ENCODE measurements around the gene ATP2C2.
"Not testable (repeated sequence)": the region's sequence is repeated elsewhere in the genome, so short reads cannot be mapped to it uniquely, and the experiment has no call there.

The ATP2C2 gene

DNA sequence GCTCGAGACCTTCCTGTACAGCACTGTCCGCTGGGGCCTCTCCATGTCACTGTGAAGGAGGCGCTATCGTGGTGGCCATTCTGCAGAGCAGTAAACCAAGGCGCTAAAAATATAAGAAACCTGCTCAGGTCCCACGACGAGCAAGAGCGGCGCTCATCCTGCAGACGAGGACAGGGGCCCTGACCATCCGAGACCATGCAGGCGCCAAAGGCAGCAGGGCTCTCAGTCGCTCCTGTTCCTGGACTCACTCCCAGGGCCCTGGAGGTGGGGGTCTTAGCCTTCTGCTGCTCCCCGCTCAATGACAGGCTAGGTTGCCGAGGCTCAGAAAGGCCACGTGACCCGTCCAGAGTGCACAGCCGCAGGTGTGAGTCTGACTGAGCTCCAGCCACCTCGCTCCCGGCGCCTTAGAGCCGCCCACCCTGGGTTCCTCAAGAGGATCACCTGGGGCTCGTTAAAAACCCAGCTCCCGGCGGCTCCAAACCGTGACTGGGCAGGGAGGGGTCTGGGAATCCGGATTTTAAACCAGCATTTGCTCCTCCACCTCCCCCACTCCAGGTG, 509 bp upstream of the ATP2C2 start:
- no peak for DNase-seq (ENCODE audit: low read depth)

DNA sequence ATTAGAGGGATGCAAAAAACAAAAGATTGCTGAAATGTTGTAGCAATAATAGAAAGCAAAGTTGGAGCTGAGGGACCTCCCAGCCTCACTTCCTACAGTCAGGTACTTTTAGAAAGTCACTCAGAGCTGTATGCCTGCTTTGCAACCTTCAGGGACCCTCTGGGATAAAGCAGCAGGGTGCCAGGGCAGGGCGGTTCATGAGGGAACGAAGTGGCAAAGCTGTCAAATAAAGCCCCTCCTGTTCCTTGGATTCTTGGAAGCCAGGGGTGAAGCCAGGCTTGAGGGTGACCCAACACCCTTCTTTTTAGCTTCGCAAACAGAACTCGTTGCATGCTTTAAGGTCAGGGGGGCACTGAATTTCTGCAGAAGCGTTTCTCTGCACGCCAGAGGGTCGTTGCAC, 767 bp downstream of the ATP2C2 start:
- DNase-seq (ENCODE audit: low read depth) = no peak

DNA sequence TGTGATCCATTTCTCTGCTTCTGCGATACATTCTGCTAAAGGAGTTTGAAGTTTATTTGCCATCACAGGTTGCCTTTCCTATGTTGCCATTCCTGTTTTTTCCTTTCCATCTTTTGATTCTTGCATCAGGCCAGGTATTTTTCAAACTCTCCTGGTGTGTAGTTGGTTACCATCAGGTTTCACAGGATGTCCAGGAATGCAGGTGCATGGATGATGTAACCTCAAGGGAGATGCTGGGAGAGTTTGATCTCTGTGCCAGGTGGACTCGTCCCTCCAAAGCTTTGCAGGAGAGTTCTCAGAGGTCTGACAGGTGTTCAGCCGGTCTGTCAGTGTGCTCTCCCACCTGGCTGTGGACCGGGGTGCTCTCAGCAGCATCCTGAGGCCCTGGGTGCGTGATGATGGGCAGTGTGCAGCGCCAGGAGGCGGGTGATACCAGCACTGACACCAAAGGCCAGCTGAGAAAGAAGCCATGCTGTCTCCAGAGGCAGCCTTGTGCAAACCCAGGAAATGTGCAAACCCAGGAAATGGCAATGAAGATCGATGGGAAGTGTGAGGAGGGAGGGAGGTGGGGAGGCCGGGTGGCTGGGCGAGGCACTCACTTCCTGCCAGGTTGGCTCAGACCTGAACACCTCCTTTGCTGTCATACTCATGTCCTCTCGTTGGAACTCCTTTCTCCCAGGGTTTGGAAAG, 1.7 kb downstream of the ATP2C2 start:
- DNase-seq (ENCODE audit: low read depth) = no peak

DNA sequence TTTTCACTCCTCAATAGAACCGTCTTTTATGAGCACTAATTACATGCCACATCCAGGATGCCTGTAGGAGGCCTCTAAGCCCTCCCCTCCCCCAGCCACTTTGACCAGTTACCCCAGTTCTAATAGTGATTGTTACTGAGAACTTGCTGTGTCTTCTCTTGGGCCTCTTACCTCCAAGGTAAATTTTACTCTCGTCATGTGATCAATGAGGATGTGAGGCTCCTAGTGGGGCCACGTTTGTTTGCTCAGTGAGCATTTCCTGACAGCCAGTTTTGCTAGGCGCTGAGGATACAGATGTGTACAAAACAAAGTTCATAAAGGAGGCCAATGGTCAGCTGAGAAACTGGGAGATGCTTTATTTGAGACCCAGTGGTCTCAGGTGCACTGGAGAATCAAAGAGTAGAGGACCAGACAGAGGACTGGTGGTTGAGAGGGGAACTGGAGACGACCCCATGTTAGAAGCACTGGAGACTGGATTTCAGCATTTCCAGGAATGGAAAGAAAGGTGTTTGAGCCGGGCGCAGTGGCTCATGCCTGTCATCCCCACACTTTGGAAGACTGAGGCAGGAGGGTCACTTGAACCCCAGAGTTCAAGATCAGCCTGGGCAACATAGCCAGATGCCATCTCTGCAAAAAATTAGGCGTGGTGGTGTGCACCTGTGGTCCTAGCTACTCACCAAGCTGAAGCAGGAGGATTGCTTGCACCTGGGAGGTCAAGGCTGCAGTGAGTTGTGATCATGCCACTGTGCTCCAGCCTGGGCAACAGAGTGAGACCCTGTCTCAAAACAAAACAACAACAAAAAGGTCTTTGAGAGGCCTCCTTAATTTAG, 2.6 kb downstream of the ATP2C2 start:
- no peak for DNase-seq (ENCODE audit: low read depth)

DNA sequence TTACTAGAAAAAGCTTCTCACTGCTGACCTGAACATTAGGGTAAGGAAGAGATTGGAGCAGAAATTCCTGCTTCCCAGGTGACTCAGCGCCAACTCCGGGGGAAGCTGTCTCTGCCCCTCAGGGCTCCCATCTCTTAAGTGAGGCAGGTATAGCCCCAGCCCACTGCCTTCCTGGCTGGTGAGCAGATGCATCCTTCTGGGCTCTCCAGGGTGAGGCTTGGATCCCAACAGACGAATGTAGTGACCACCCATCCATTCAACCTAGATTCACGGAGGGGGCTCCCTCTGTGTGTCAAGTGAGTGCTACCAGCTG, 3.2 kb downstream of the ATP2C2 start:
- DNase-seq (ENCODE audit: low read depth) = no peak

DNA sequence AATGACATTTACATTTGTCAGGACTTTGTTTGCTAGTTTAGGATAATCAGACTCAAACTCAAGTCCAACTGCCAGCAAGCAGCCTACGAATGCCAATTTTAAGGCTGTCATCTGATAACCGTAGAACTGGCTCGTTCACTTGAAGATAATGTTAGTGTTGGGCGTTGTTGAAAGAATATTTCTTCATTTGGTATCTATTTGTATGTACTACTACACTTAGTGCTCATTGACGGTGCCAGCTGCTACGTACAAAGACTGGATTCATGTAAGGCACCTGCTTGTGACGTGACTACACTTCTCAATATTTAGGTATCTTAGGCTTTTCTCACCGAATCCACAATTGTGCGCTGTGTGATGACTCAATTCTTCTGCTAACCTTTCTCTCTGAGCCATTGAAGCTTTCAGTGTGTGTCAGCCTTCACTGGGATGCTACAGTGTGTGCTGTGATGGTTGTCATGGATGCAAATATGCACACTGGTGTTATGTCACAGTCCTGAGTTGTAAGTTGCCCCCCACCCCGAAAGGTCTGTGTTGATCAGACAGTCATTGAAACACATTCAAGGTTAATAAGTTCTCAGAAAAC, 5.7 kb downstream of the ATP2C2 start:
- DNase-seq (ENCODE audit: low read depth) = no peak

DNA sequence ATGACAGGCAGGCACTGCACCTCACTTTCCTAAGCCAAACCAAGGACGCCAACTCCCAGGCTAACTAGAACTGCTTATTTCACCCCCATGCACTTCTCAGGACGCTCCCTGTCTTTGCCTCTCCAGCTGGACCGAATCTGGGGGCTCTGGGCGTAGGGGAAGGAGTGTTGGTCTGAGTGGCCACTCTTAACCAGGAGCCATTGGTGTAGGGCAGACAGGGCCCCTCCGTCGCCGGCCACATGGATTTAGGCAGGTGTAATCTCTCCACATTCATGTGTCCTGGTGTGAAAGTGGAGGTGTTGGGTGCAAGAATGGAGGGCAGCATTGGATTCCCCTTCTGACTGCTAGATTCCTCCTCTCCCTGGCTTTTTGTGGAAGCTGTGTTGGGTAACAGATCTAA, 9.8 kb downstream of the ATP2C2 start:
- DNase-seq (ENCODE audit: low read depth) = no peak

DNA sequence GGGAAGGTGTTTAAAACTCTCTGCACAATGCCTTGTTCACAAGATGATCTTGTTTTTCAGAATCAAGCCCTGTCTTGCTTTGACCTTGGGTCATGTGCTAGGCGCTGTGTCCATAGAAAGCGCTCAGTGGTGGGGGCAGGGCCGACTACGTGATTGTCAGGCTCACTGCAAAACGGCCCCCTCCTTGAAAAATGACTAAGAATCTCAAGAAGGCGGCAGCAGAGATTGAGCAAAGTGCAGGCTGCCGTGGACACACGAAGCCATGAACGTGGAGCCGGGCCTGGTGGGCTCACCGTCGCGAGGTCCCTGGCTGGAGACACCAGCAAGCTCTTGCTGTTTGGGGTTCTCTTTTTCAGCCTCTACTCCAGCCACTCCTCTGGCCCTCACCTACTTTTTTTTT, 10.2 kb downstream of the ATP2C2 start:
- no peak for DNase-seq (ENCODE audit: low read depth)

DNA sequence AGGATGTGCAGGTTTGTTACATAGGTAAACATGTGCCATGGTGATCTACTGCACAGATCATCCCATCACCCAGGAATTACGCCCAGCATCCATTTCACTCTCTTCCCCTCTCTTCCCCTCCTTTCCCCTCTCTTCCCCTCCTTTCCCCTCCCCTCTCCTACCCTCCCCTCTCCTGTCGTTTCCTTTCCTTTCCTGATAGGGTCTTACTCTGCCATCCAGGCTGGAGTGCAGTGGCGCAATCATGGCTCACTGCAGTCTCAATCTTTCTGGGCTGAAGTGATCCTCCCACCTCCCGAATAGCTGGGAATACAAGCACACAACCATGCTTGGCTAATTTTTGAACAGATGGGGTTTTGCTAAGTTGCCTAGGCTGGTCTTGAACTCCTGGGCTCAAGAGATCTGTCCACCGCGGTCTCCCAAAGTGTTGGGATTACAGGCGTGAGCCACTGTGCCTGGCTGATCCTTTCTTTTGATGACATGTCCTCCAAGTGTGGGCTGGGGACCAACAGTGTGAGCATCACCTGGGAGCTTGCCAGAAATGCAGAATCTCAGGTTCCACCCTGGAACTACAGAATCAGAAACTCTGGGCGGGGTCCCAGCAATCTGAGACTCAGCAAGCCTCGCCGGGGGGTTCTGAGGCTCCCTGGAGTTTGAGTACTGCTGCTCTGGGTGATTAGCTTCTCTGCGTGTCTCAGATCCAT, 10.8 kb downstream of the ATP2C2 start:
- no peak for DNase-seq (ENCODE audit: low read depth)

DNA sequence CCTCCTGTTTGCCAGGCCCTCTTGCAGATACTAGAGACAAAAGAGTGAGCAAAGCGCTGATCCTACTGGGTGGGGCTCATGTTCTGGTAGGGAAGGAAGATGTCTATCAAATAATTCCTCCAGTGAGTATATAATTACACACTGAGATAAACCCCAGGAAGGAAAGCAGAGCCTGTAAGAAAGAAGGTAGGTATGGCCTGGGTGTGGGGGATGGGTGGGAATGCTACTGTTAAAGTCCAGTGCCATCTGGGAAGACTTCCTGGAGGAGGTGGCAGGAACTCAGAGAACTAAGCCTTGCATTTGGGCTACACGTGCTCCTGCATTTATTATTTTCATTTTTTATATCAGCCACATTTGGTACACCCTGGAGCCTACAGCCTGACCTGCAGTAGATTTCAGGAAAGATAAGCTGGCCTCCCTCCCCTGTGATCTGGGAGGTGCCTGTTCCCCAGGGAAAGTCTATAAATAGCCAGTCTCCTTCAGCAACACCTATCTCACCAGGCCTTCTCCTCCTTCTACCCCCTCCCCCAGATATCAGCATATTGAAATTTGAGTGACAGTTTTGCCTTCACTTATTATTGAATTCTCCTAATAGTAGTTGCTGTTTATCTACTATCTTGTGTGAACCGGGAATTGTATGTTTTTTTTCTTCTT, 11.5 kb downstream of the ATP2C2 start:
- no peak for DNase-seq (ENCODE audit: low read depth)

DNA sequence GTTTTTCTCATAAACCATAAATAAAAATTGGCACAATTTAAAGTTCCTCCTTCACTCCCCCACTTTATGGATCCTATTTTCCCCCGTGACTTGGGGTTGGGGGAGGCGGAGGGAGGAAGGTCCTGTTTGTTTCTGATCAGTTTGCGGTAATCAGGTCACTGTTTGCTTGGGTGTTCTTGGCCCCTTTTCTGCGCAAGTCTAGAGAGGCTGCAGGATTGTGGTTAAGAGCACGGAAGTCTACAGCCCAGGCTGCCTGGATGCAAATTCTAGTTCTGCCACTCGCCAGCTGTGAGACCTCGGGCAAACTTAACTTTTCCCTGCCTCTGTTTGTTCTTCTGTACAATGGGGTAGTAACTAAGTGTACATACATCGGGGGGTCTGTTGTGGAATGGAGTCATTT, 12.1 kb downstream of the ATP2C2 start:
- DNase-seq (ENCODE audit: low read depth) = no peak

DNA sequence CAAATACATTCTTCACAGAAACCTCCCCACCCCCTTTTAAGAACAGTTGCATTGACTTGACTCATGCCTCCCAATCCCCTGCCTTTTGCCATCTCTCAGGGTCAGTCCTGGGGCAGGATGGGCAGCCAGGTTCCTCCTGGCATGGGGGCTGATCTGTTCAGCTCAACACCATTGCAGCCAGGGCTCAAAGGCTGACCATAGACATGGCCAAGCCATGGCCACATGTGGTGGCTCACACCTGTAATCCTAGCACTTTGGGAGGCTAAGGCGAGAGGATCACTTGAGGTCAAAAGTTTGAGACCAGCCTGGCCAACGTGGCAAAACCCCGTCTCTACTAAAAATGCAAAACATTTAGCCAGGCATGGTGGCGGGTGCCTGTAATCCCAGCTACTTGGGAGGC, 14.1 kb downstream of the ATP2C2 start:
- no peak for DNase-seq (ENCODE audit: low read depth)

DNA sequence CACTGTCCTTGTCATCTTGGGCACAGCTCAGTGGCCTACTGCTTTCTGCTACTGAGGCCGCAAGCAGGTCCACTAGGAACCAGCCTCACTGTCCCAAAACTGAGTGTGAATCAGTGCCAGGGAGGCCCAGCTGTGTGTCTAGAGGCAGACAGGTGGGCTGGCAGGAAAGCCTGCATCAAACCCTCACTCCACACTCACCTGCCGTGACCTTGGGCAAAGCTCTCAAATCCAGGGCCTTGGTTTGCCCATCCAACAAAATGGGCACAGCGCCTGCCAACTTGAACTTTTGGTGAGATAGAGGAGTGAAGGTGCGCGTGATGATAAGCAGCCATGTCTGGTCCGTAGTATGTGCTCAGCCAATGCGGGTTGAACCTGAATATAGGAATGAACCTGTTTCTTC, 14.8 kb downstream of the ATP2C2 start:
- no peak for DNase-seq (ENCODE audit: low read depth)

DNA sequence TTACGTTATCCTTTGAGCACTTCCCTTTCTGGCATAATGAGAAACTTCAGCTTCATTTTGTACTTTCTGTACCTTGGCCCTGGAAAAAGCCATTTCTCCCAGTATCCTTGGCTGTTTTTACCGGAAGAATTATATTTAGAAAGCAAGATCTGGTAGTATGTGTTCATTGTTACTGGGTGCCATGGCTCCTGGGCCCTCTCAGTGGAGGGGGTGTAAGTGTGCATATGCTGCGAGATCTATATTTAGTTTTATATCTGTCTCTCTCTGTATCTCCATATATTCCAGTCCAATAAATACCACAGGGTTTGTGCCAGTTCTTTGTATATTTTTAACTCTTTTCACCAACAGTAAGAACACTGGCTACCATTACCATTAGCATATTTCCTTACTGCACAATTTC, 17.7 kb downstream of the ATP2C2 start:
- no peak for DNase-seq (ENCODE audit: low read depth)

DNA sequence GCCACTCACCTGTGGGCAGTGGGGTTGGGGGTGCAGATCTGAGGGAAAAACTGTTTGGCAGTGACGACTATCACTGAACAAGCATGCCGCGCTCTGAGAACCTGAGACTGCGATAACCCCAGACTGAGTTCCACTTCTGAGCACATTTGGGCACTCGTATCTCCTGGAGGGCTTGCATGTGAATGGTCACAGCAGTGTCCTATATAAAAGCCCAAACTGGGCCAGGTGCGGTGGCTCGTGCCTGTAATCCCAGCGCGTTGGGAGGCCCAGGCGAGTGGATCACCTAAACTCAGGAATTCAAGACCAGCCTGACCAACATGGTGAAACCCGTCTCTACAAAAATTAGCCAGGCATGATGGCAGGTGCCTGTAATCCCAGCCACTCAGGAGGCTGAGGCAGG, 18.7 kb downstream of the ATP2C2 start:
- no peak for DNase-seq (ENCODE audit: low read depth)

DNA sequence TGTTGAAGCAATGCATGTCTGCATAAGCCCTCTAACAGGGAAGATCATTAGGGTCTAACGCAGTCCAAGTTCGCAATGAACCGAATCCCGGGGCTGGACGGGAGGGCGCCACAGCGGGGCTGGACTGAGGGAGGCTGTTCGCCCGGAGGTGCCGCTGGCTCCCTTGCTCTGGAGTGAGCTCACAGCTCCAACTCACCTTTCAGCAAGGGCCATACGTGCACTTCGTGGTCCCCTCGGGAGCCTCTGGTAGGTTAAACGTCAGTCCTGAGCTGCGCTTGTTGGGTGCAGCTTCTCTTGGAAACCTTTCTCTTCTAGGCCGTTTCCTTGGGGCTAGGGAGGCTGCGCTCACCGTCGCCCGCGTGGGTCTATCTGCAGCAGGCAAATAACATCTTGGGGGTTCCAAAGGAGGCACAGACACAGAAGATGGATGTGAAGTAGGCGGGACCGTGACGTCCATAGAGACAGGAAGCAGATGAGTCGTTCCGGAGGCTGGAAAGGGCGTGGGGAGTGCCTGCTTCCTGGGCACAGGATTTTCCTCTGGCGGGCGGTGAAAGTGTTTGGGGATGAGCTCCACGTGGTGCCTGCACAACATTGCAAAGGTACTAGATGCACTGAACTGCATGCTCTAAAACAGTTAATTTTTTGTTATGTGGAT, 21.9 kb downstream of the ATP2C2 start:
- DNase-seq (ENCODE audit: low read depth) = peak; percentile 8

DNA sequence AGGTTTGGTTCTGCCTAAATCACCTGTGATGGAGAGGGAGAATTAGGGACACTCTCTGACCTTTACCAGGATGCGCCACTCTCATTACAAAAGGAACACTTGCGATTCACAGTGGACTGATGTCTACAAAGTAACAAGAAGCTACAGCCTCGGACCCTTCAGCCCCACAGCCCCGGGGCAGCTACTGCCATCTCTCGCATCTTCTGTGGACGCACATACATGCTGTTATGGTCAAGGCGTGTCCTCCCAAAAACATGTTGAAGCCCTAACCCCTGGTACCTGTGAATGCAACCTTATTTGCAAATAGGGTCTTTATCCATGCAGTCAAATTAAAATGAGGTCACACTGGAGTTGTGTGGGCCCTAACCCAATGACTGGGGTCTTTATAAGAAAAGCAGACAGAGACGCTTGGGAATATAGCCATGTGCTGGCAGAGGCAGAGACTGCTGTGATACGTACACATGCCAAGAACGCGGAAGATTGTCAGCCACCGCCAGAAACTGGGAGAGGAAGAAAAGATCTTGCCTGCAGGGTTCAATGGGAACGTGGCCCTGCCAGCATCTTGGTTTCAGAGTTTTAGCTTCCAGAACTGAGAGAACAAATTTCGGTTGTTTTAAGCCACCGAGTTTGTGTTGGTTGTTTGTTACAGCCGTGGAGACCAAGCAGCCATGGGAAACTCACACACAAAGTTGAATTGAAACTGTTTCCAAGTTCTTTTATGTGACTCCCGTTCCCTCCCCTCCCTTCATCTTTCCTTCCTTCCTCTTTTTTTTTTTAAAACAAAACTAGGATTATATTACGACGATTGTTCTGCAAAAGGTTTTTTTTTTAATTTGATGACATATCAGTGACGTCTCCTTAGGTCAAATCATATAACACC, 23.1 kb downstream of the ATP2C2 start:
- no peak for DNase-seq (ENCODE audit: low read depth)

DNA sequence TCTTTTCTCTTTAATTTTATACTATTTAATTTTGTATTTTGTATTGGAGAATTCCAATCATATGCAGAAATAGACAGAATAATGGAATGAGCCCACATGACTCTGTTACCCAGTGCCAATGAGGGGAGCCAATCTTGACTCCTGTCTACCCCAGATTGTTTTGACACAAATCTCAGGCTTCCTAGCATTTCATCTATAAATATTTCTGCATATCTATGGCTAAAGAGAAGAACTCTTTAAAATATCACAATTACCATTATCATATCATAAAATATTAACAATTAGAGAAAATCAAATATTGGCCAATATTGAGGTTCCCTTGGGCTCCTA, 23.7 kb downstream of the ATP2C2 start:
- DNase-seq (ENCODE audit: low read depth) = no peak

DNA sequence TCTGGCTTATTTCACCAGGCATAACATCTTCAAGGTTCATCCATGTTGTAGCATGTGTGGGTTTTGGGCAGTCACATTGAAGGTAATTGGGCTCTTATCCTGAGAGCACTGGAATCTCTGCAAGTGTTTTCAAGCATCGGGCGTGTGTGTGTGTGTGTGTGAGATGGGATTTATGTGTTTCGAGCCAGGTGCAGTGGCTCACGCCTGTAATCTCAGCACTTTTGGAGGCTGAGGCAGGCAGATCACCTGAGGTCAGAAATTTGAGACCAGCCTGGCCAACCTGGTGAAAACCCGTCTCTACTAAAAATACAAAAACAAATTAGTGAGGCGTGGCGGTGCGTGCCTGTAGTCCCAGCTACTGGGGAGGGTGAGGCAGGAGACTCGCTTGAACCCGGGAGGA, 27.7 kb downstream of the ATP2C2 start:
- not testable (repeated sequence) for DNase-seq (ENCODE audit: low read depth)

DNA sequence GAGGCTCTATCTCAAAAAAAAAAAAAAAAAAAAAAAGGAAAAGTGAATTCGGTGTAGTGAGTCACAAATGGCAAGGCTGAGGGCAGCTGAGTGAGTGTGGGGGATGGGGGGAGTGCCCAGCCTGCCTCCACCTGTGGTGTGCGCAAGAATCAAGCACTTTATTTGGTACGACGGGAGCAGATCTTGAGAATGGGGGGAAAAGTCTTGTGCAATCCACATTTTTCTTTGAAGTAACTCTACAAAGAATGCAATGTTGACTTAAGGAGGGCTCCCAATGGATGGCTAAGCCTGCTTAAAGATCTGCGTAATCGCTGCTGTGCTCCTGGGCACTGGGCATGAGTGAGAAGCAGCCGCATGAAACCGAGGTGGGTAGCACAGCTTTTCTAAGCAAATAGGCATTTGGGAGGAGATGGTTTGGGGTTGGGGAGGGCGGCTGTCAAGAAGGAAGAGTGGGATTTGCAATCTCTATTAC, 28.2 kb downstream of the ATP2C2 start:
- DNase-seq (ENCODE audit: low read depth) = no peak

DNA sequence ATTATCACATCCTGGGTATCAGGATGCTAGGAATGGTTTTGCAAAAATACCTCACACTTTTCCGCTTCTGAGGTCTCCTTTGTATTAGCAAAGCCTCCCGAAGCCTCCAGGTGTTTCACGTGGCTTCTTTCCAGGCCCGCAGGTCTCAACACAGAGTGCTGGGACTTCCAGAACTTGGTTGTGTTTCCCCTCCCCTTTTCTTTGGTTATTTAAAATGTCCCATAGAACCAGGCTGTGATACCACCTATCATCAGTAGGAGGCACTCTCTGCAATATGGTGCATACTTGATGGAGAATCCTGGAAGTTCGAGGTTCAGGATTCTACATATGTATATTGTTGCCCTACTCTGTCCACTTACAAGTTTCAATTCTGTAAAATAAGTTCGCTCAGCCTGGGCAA, 28.8 kb downstream of the ATP2C2 start:
- DNase-seq (ENCODE audit: low read depth) = no peak
